Activated gamma-delta T cell treated with anti-CD3 and anti-CD28 coated beads, Interleukin-2, amount 50 U/mL, for 16 hours (primary cell): ENCODE data around the gene ROR1.

ENCODE experiments used
- DNase-seq: peaks from one replicate; pipeline ENCODE4 v3.0.0-alpha.2; 2020; ENCODE audit warnings: low read depth

Gene ROR1

DNA sequence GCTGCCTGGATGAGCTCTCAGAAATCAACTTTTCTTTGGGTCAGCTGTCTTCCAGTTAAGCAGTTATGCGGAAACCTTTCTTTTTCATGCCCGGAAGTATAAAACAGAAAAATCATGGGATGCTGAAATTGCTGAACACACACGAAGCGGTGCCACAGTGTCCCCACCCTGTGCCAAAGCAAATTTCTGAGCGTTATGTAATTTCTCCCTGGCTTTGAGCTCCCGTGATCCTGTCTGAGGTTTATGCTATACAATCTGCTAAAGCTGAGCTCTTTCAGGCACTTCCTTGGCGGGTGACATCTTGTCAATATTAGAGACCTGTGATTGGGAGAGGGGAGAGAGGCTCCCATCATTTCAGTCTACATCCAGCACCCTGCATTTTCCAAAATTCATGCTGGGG is 201.7 kb downstream of the ROR1 start:
- DNase-seq, result no peak

DNA sequence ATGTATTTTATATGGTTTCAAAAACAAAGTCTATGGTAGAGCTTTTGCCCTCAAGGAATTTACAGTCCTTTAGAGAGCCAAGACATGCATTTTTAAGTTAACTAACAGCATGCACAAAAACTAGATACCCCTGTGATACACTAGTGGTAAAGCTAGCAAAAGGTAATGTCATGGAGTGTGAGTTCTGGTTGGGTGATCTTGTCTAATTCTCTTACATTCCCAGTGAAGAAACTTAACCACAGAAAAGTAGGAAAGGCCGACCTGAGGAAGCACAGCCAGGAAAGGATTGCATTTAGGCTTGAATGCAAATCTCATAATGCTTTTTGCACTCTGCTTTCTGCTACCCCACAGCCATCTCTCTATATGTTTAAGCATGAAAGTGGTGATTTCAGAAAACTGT is 202.2 kb downstream of the ROR1 start:
- DNase-seq, result no peak

DNA sequence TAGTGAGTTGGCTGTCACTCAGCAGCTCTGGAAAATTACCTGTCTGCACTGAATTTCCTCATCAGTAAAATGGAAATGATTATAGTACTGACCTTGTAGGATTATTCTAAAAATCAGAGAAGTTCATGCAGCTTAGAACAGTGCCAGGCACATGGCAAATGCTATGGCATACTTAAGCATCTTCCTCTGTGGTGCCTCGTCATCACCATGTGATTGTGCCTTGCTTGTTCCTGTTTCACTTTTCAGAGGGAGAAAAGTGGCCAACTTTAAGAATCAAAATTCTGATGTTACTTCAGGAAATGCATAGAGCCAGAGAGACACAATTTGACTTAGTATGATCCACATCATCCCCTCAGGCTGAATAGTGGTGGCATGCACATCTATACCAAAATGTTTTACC is 203.6 kb downstream of the ROR1 start:
- no peak for DNase-seq

DNA sequence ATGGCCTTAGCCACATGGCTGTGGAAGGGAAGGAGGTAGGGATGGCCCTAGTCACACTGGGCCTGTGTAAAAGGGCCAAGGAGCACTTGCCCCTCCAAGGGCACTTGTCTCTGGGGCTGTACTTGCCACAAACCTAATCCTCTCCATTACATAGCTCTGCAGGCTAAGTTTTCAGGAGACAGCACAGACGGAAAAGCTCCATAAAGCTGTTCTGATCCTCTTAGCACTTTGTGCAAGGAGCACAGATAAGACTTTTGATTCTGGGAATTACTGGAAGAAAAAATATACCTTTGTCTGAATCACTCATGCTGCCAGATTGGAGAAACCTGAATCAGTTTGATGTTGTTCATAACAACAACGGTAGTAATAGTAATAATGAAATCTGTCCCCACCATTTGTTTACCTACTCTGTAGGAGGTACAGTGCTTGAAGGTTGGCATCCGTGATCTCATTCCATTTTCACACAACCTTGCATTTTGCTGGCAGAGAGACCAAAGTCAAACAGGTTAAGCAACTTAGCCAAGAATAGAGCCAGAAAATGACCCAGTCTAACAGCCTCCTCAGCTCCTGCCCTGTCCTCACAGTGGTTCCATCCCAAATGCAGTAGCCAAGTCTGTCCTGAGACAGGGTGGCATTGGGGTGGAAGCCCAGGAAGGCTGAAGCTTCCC is 207.1 kb downstream of the ROR1 start:
- no peak for DNase-seq

DNA sequence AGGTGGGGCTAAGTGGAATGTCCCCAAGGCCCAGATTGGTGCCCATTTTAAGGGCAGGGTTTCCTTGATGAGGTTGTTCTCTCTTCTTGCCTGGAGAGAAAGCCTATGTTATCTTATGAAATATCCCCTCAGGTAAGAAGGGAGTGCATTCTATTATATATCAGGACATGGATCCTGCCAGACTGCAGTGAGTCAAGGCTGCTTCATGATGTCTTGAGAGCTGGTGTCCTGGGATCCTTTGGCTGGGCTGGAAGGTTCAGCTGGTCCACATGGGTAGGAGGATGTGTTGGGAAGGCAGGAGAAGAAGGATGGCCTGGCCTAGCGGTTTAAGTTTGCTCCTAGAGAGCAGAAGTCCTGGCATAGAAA is 207.6 kb downstream of the ROR1 start:
- DNase-seq, result no peak

DNA sequence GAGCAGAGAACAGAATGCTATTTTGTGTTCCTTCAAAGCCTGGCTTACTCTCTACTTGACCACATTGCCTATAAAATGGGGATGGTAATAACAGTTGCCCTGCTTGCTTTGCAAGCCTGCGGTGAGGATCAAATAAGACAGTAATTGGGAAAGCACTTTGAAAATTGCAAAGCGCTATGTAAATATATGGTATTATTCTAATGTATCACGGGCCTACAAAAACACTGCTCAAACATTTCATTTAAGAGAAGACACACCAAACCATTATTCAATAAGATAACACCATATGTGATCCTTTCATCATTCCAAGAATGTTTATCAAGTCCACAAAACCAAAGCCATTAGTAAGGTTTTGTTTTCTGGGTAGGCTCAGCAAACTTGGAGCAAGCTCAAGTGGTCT is 208.4 kb downstream of the ROR1 start:
- no peak for DNase-seq

DNA sequence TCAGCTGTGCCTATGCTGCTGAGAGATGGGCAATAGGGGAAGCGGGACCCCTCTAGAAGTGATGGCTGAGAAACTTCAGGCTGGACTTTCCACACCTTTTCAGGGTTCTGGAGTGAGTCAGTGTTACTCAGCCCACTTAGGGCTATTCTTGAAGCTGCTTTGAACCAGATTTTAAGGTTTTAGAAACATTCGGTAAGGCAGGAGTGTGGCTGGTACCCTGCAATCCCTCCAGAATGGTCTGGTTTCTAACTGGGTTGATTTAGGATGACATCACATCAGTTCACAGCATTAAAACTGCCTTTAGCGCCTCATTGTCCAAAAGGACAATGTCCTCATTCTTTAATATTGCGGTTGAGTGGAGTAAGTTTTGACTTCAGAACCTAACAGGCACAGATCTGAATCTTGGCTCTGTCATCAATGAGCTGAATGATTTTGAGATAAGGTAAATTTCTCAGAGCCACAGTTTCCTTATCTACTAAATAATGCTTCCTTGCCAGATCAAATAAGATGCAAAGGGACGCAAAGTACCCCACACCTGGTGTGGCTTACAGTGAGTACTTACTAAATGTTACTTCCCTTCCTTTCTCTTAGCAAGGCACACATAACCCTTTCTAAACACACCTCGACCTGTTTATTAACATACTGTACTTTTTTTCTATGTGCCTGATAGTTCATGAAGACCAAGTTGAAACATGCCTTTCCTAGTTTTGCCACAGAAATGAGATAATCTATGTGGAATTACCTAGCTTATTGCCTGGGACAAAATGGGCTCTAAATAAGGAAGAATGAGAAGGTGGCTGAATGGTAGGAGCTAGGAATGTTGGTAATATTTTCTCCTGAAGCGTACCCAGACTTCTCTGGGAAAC is 209.8 kb downstream of the ROR1 start:
- no peak for DNase-seq

DNA sequence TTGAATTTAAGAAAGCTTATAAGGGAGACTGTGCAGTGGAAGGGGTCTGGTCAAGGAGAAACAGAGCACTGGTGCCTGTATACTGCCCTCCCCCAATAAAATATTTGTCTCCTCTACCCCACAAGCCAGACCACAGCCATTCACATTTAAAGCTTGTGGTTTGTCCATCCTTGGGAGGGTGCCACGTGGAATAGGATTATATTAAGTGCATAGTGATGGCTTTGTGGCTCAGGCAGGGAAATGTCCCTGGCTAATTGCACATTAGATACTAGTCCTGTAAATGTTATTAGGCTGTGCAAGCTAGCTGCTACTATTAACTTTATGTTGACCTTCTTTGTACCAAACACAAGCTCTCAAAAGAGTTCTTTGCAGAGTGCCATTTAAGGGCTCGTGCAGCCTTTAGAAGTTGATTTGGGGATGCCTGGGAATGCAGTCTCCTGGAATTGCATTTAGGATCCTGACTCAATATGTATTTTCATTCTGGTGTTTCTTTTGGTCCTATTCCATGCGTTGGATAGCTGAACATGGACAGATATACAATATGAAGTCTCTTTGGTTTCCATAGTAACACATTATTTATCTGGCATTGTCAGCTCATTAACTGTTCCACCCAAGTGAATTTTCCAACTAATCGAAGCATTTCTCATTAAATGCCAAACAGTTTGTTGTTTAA is 210.6 kb downstream of the ROR1 start:
- no peak for DNase-seq

DNA sequence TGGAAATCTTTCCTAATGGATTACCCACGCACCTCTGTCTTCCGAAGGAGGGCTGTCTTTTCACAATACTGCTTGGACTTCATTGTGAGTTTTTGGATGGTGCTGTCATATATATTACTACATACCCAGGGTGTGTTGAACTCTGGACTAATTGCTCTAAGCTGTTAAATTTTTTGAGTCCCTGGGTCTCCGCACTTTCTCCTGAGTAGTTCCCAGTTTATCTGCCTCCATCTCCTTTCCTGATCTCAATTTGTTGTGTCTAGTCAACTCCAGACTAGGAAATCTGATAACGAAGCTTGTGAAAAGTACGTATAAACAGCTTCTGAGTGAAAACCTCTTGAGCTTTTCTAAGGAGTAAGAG is 211.1 kb downstream of the ROR1 start:
- no peak for DNase-seq

DNA sequence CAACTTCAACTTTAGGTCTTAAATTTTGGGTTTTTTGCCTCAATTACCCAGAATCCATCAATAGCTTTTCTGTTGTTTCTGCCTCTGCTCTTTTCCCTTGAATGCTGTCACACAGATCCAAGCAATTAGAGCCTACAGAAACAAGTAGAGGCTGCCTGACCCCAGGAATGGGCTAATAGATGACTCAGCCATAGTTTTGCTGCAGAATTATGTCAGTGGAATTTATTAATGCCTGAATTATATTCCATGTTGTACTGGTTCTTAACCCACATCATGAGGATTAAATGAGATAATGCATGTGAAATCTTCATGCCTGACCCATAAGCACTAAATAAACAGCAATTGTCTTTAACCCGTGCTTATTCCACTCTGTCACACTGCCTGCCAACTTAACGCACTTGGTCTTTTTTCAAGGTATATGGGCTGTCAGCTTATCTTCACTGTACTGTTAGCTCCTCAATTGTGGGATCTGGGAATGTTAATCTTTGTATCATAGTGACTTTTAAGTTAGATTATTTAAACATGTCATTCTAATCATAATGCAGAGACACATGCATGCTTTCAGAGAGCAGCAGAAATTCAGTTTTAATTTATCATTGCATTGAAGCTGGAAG is 213.3 kb downstream of the ROR1 start:
- DNase-seq, result no peak

DNA sequence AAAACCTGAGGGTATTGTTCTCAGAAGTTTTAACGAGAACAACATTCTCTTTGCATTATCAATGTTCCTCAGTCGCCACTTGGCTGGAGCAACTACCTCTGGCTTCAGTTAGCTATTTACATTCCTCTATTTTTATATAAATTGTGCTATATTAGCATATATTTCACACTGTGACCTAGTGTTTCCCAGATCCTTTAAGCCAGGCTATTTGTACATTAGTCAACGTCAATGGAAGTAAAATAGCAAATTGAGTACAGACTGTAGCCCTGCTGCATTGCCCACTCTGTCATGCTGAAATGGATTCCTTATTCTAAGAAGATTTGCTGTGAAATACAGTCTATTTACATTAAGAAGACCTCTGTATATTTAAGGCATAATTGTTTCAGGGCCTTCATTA is 213.8 kb downstream of the ROR1 start:
- no peak for DNase-seq

DNA sequence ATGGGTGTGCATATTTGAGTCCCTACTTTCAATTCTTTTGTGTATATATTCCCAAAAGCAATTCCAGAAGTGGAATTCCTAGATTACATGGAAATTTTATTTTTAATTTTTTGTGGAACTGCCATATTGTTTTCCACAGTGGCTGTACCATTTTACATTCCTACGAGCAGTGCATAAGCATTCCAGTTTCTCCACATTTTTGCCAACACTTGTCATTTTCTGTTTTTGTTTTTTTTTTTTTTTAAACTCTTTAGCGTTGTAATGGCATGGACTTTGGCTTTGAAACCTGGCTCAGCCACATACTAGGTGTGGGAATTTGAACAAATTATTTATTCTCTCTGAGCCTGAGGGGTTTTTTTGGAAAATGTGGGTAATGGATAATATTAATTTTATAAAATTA is 215.1 kb downstream of the ROR1 start:
- no peak for DNase-seq

DNA sequence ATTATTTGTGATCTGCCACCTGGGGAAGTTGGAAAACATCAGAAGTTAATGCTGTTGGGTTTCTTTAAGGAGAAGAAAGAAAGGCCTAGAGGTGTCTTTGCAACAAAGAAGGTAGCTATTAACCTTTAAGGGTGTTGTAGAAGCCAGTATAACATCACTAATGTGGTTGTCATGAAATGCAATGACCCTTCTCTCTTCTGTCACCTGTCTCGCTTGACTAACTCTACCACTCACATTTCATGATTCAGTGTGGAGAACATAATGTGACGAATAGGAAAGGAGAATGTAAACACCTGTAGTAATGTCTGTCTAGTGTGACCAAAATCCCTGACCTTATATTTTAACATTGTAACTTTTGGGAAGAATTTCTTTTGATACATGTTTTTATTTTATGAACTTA is 217.9 kb downstream of the ROR1 start:
- no peak for DNase-seq

DNA sequence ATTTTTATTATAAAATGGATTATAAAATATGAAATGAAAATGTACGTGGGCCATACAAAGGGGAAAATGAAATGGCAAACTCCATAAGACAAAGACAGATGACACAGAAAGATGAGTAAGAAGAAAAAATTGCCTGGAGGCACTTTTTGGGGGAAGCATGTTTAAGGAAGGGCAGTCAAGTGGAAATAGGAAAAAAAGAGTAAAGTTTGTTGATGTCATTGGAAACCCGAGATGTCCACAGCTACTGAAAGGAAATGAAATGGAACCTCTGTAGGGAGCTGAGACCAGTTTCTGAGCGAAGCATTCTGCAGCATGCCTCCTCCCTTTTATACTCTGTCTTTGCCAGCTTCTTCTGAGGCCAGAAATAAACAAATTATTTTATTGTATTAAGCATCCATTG is 226.2 kb downstream of the ROR1 start:
- no peak for DNase-seq

DNA sequence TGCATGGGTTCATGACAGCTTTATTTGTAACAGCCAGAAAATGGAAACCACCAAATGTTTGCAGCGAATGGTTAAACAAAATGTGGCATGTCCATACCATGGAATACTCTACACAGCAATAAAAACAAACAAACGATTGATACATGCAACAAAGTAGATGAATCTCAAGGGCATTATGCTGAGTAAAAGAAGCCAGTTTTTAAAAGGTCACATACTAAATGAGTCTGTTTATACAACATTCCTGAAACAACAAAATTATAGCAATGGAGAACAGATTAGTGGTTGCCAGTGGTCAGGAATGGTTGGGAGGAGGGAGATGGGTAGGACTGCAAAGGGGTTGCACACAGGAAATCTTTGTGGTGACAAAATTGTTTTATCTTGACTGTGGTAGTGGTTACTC is 227.2 kb downstream of the ROR1 start:
- no peak for DNase-seq

DNA sequence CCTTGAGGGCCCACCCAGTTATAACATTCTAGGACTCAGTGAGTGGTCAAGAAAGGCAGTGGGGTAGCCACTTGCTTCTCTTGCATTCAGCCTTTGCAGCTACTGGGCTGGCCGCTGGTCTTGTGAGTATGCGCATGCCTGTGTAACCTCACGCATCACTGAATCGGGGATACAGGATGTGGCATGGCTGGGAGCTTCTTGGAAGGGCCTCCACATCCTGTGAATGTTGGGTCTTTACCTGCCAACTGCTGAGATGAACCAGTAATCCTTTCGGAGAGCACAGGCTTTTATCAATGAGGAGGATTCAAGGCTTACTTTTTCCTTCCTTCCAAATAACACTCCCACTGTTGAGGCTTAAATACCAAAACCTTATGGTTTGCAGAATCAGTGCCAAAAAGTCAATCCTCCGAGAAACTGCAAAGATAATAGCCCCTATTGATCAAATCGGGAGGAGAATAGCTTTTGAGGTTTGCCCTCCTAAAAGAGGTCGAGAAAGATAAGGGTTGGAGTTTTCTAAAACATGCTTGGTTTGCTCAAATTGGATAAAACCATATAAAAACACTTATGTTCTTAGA is 230.7 kb downstream of the ROR1 start:
- no peak for DNase-seq

DNA sequence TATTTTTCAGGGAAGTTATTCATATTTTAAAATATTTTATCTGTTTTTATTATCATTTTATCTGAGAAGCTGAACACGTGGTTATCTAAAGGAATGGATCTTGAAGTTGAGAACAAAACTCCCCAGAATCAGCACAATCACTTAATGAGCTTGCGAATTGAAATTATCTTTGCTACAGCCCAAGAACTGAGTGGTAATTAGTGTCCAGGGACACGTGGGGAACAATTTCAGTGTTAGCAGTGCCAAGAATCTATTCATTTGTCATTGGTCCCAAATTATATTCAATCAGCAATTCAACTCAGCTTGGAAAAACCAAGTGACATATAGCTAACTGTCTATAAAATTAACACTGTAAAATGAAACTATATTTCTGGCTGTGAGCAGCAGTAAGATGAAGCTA is 232.0 kb downstream of the ROR1 start:
- no peak for DNase-seq

DNA sequence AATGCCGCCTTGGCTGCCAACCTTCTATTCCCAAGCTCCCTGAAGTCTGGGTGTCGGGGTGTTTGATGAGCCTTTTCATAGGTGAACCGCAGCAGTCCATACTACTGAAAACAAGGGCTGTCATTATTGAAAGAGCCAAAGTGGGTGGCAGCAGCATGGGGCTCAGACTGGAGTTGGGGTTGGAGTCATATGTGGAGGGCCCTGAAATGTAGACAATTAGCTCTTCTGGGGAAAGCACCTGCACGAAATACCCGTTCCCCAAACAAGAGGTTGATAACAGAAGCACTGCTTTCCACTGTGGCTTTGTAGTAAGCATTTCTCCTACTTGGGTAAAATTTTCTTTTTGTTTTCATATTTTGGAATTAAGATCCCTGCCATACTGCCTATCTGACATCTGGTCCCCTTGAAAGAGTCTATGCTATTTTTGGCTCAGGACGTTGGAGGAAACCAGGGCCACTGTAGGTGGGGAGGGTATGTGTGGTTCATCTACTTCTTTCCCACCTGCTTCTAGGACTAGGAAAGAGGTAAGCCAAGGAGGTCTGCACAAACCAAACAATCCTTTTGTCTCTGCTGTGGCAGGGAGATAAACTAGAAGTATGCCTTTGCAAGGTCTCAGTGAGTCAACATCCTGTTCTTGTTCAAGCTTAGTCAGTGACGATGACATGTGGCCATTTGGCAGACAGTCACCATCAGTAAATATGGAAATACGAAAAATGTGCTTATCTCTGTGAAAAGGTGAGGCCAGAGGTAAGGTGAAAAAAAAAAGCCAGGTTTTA is 232.6 kb downstream of the ROR1 start:
- no peak for DNase-seq

DNA sequence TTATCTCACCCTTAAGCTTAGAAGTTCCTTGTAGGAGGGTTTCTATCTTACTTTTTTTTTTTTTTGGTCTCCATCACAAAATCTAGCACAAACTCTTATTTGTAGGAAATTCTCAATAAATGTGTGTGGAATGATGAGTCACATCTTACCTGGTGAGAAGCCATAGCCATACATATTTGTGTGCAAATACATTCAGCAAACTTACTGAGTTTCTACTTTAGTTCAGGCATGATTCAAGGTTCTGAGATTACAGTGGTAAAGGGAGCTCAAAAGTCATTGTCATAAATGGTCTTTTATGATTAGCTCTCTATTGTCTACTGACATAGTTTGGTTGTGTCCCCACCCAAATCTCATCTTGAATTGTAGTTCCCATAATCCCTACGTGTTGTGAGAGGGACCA is 236.5 kb downstream of the ROR1 start:
- DNase-seq, result no peak

DNA sequence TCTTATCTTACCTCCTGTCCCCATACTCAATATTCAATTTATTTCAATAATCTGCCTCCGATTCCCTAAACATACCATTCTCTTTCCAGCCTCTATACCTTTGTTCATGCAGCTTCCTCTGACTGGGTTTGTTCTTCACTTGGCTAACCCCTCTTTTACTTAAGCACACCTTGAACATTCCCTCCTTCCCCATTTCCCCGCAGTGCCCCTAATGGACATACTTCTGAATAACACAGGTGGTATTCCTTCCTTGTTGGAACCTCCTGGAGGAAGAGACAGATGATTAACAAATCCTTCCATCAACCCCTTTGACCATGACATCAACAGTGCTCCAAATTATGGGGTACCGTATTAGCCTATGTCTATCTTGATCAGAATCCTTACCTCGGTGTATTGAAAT is 239.6 kb downstream of the ROR1 start:
- DNase-seq, result no peak

DNA sequence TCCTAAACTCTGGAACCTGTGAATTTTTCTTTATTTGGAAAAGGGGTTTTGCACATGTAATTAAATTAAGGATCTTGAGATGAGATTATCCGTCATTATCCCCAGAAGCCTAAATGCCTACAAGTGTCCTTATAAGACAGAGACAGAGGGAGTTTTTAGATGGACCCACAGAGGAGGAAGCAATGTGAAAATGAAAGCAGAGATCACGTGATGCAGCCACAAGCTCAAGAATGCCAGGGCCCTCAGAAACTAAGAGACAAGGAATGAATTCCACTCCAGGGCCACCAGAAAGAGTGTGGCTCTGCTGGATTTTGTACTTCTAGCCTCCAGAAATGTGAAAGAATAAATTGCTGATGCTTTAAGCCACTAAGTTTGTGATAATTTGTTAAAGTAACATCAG is 246.0 kb downstream of the ROR1 start:
- DNase-seq, result no peak

DNA sequence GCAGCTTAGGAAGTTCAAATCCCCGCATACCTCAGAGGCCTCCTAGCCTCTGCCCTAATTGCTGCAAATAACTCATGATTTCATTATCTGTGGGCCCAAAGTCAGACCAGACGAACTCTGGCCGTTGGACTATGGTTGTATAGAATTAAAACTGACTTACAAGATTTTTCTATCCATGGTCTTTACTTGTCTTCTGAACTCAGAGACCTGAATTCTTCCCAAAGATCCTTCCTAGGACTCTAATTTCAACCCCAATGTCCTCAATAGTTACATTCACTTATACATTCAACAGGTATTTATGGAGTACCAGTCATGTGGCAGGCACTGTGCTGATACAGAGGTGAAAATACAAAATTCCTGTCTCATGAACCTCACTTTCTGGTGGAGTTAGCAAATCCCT is 247.2 kb downstream of the ROR1 start:
- DNase-seq, result no peak
